ENCODE data around the gene FRMD7.
"Not testable (repeated sequence)": the region's sequence is repeated elsewhere in the genome, so short reads cannot be mapped to it uniquely, and the experiment has no call there.

FRMD7 gene

GRCh38 chrX:132101206-132101605 is 26.6 kb downstream of the FRMD7 start:
- Histone ChIP-seq H3K23ac (ENCODE audit: low read depth, low read length, poor library complexity) (no peak overlapping the region), H4K91ac (ENCODE audit: low read depth, low read length, poor library complexity) (no peak overlapping the region), H2BK15ac (ENCODE audit: low read length) (no peak overlapping the region), H3K79me1 (ENCODE audit: low read depth, low read length) (no peaks in the 10 kb centered on the region), H2BK120ac (ENCODE audit: low read depth, low read length) (no peak overlapping the region), H2AK5ac (ENCODE audit: low read depth, low read length) (no peak overlapping the region), H2BK5ac (ENCODE audit: low read length) (no peak overlapping the region), H3K18ac (ENCODE audit: low read length) (no peak overlapping the region), H3K4ac (ENCODE audit: low read length) (no peak overlapping the region), H2BK12ac (ENCODE audit: low read length) (no peak overlapping the region), H3K9ac (ENCODE audit: low read depth, low read length, poor library complexity) (no peak overlapping the region), H3K4me3 (ENCODE audit: low read length in 2 of 2) (no peak overlapping the region), H3K27me3 (ENCODE audit: control insufficient read depth in 3 of 3, insufficient read depth in 3 of 3, low read depth in 1 of 3, low read length in 3 of 3) (peaks cover 0 to 40% (median 0%) of the 10 kb centered on the region in 3 experiments), H3K14ac (ENCODE audit: low read length) (no peak overlapping the region), H4K8ac (ENCODE audit: low read depth, low read length) (no peak overlapping the region), H3K36me3 (replicated peaks in 1 of 2; ENCODE audit: control insufficient read depth in 2 of 2, insufficient read depth in 2 of 2, low read length in 2 of 2) (no peaks in the 10 kb centered on the region), H3K4me2 (ENCODE audit: insufficient read depth, low read length, poor library complexity, severe bottlenecking) (no peak overlapping the region), H3K9me3 (replicated peaks in 1 of 2; ENCODE audit: control insufficient read depth in 2 of 2, insufficient read depth in 1 of 2, low read depth in 1 of 2, low read length in 2 of 2) (no peaks in the 10 kb centered on the region), H3K4me1 (ENCODE audit: control insufficient read depth in 2 of 2, insufficient read depth in 1 of 2, low read depth in 1 of 2, low read length in 2 of 2) (no peaks in the 10 kb centered on the region), H3K27ac (replicated peaks; ENCODE audit: low read length) (no peak overlapping the region), H2AFZ (ENCODE audit: low read length) (no peak overlapping the region)
- no peak for DNase-seq (ENCODE audit: low spot score)
- no CpG with 5 or more reads among the region's 4 CpGs for WGBS, 2 donors (ENCODE audit: extremely low coverage in 2 of 2, insufficient read length in 2 of 2, insufficient replicate concordance in 1 of 2)

GRCh38 chrX:132098704-132099103 is 29.1 kb downstream of the FRMD7 start:
- DNase-seq (ENCODE audit: low spot score); H3K23ac ChIP-seq (ENCODE audit: low read depth, low read length, poor library complexity); H3K9me3 ChIP-seq (replicated peaks in 1 of 2; ENCODE audit: control insufficient read depth in 2 of 2, insufficient read depth in 1 of 2, low read depth in 1 of 2, low read length in 2 of 2); H3K14ac ChIP-seq (ENCODE audit: low read length); H4K8ac ChIP-seq (ENCODE audit: low read depth, low read length); H2BK12ac ChIP-seq (ENCODE audit: low read length); H3K4me3 ChIP-seq (ENCODE audit: low read length in 2 of 2); H2AFZ ChIP-seq (ENCODE audit: low read length); H3K4ac ChIP-seq (ENCODE audit: low read length); H3K27ac ChIP-seq (replicated peaks; ENCODE audit: low read length); H2BK120ac ChIP-seq (ENCODE audit: low read depth, low read length); H3K36me3 ChIP-seq (replicated peaks in 1 of 2; ENCODE audit: control insufficient read depth in 2 of 2, insufficient read depth in 2 of 2, low read length in 2 of 2); H3K4me1 ChIP-seq (ENCODE audit: control insufficient read depth in 2 of 2, insufficient read depth in 1 of 2, low read depth in 1 of 2, low read length in 2 of 2); H3K18ac ChIP-seq (ENCODE audit: low read length); H3K79me1 ChIP-seq (ENCODE audit: low read depth, low read length); H2AK5ac ChIP-seq (ENCODE audit: low read depth, low read length); H2BK5ac ChIP-seq (ENCODE audit: low read length); H3K9ac ChIP-seq (ENCODE audit: low read depth, low read length, poor library complexity); H2BK15ac ChIP-seq (ENCODE audit: low read length); H3K4me2 ChIP-seq (ENCODE audit: insufficient read depth, low read length, poor library complexity, severe bottlenecking); H4K91ac ChIP-seq (ENCODE audit: low read depth, low read length, poor library complexity): not testable (repeated sequence)
- WGBS, 2 donors (ENCODE audit: extremely low coverage in 2 of 2, insufficient read length in 2 of 2, insufficient replicate concordance in 1 of 2): no CpG with 5 or more reads among the region's 4 CpGs
- peaks cover 0 to 56% (median 0%) of the 10 kb centered on the region in 3 experiments for H3K27me3 ChIP-seq (ENCODE audit: control insufficient read depth in 3 of 3, insufficient read depth in 3 of 3, low read depth in 1 of 3, low read length in 3 of 3)

GRCh38 chrX:132094164-132094563 is 33.7 kb downstream of the FRMD7 start:
- Histone ChIP-seq H4K91ac (ENCODE audit: low read depth, low read length, poor library complexity) (no peak overlapping the region), H2BK120ac (ENCODE audit: low read depth, low read length) (no peak overlapping the region), H3K4me1 (ENCODE audit: control insufficient read depth in 2 of 2, insufficient read depth in 1 of 2, low read depth in 1 of 2, low read length in 2 of 2) (no peaks in the 10 kb centered on the region), H3K27me3 (ENCODE audit: control insufficient read depth in 3 of 3, insufficient read depth in 3 of 3, low read depth in 1 of 3, low read length in 3 of 3) (peaks cover 0 to 51% (median 0%) of the 10 kb centered on the region in 3 experiments), H3K4ac (ENCODE audit: low read length) (no peak overlapping the region), H3K9me3 (replicated peaks in 1 of 2; ENCODE audit: control insufficient read depth in 2 of 2, insufficient read depth in 1 of 2, low read depth in 1 of 2, low read length in 2 of 2) (no peaks in the 10 kb centered on the region), H3K18ac (ENCODE audit: low read length) (no peak overlapping the region), H3K4me2 (ENCODE audit: insufficient read depth, low read length, poor library complexity, severe bottlenecking) (no peak overlapping the region), H3K23ac (ENCODE audit: low read depth, low read length, poor library complexity) (no peak overlapping the region), H3K4me3 (ENCODE audit: low read length in 2 of 2) (no peak overlapping the region), H2BK12ac (ENCODE audit: low read length) (no peak overlapping the region), H2BK5ac (ENCODE audit: low read length) (no peak overlapping the region), H3K36me3 (replicated peaks in 1 of 2; ENCODE audit: control insufficient read depth in 2 of 2, insufficient read depth in 2 of 2, low read length in 2 of 2) (no peaks in the 10 kb centered on the region), H3K9ac (ENCODE audit: low read depth, low read length, poor library complexity) (no peak overlapping the region), H4K8ac (ENCODE audit: low read depth, low read length) (no peak overlapping the region), H2BK15ac (ENCODE audit: low read length) (no peak overlapping the region), H2AFZ (ENCODE audit: low read length) (no peak overlapping the region), H3K79me1 (ENCODE audit: low read depth, low read length) (no peaks in the 10 kb centered on the region), H2AK5ac (ENCODE audit: low read depth, low read length) (no peak overlapping the region), H3K27ac (replicated peaks; ENCODE audit: low read length) (no peak overlapping the region), H3K14ac (ENCODE audit: low read length) (no peak overlapping the region)
- no CpG with 5 or more reads among the region's 2 CpGs for WGBS, 2 donors (ENCODE audit: extremely low coverage in 2 of 2, insufficient read length in 2 of 2, insufficient replicate concordance in 1 of 2)
- DNase-seq (ENCODE audit: low spot score): no peak

- no peak overlapping the region for H2AK5ac ChIP-seq (ENCODE audit: low read depth, low read length)
- H3K27me3 ChIP-seq (ENCODE audit: control insufficient read depth in 3 of 3, insufficient read depth in 3 of 3, low read depth in 1 of 3, low read length in 3 of 3): peaks cover 0 to 47% (median 0%) of the 10 kb centered on the region in 3 experiments
- no peak overlapping the region for H3K27ac ChIP-seq (replicated peaks; ENCODE audit: low read length)
- H3K4me2 ChIP-seq (ENCODE audit: insufficient read depth, low read length, poor library complexity, severe bottlenecking): no peak overlapping the region
- H3K4me3 ChIP-seq (ENCODE audit: low read length in 2 of 2): no peak overlapping the region
- H4K91ac ChIP-seq (ENCODE audit: low read depth, low read length, poor library complexity): no peak overlapping the region
- no peak overlapping the region for H3K18ac ChIP-seq (ENCODE audit: low read length)
- no peak overlapping the region for H3K23ac ChIP-seq (ENCODE audit: low read depth, low read length, poor library complexity)
- H3K79me1 ChIP-seq (ENCODE audit: low read depth, low read length): no peaks in the 10 kb centered on the region
- no peak overlapping the region for H2AFZ ChIP-seq (ENCODE audit: low read length)
- H3K4me1 ChIP-seq (ENCODE audit: control insufficient read depth in 2 of 2, insufficient read depth in 1 of 2, low read depth in 1 of 2, low read length in 2 of 2): no peaks in the 10 kb centered on the region
- H3K4ac ChIP-seq (ENCODE audit: low read length): no peak overlapping the region
- no peak for DNase-seq (ENCODE audit: low spot score)
- no peak overlapping the region for H4K8ac ChIP-seq (ENCODE audit: low read depth, low read length)
- no CpG with 5 or more reads among the region's 4 CpGs for WGBS, 2 donors (ENCODE audit: extremely low coverage in 2 of 2, insufficient read length in 2 of 2, insufficient replicate concordance in 1 of 2)
- no peak overlapping the region for H2BK15ac ChIP-seq (ENCODE audit: low read length)
- H3K36me3 ChIP-seq (replicated peaks in 1 of 2; ENCODE audit: control insufficient read depth in 2 of 2, insufficient read depth in 2 of 2, low read length in 2 of 2): no peaks in the 10 kb centered on the region
- H3K14ac ChIP-seq (ENCODE audit: low read length): no peak overlapping the region
- H2BK5ac ChIP-seq (ENCODE audit: low read length): no peak overlapping the region
- H3K9ac ChIP-seq (ENCODE audit: low read depth, low read length, poor library complexity): no peak overlapping the region
- no peak overlapping the region for H2BK12ac ChIP-seq (ENCODE audit: low read length)
- H3K9me3 ChIP-seq (replicated peaks in 1 of 2; ENCODE audit: control insufficient read depth in 2 of 2, insufficient read depth in 1 of 2, low read depth in 1 of 2, low read length in 2 of 2): no peaks in the 10 kb centered on the region
- no peak overlapping the region for H2BK120ac ChIP-seq (ENCODE audit: low read depth, low read length)
These were observed 34.5 kb downstream of the FRMD7 start for GRCh38 chrX:132093239-132093860.

All from neuronal stem cell (in vitro differentiated cells).